ENCODE measurements around the gene MDM2. TPM values are rescaled to one million over a fixed set of nuclear protein-coding genes. Genes with fewer than 3 reads are reported as not detected.

The MDM2 gene
- total RNA-seq, result 196 and 219 TPM in 2 replicates

GRCh38 chr12:68807576-68808387 is at the start of gene MDM2:
Gene MDM2 (plus strand): TSS chr12:68808177. CDS start chr12:68808478, 301 bp downstream.

Other genes with a start within 250 kb of the MDM2 start
- 318 and 359 TPM in 2 replicates for gene RAP1B, start 197.3 kb upstream of the MDM2 start, total RNA-seq
- 39.6 and 55.5 TPM in 2 replicates for gene NUP107, start 121.2 kb upstream of the MDM2 start, total RNA-seq
- gene SLC35E3, start 62.0 kb upstream of the MDM2 start, total RNA-seq, result 2.4 and 3.2 TPM in 2 replicates
- 4.3 and 5.0 TPM in 2 replicates for gene CPM, start 125.0 kb downstream of the MDM2 start, total RNA-seq